ENCODE data around the gene OR6A2. TPM values are rescaled to one million over a fixed set of nuclear protein-coding genes. Genes with fewer than 3 reads are reported as not detected.

OR6A2 gene
- total RNA-seq, 2 donors from 2014 or later = not detected

DNA sequence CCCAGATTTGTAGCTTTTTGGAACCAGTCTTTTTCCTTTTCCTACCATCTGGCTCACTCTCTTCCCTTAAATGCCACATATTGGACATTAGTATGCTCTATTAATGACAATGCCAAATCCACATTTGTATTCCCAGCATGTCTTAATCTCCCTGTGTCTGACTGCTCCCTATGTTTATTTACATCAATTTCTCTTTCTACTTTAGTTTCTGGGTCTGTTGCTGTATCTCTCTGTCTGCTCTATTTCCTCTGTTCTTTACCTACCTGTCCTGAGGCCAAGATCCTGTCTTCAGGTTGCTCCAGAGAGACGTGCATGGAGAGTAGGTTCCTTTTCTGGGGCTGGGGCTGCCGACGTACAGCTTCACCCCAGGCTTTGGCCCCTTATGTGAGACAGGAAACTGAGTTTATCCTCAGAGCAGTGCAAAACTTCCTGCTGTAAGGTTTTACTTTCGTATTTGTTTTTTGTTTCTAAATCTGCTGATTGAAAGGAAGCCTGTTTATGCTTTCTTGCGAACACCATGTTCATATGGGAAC lies 53.3 kb downstream of the OR6A2 start:
- no peaks in the 10 kb centered on the region for H3K9me3 ChIP-seq (ENCODE audit: control insufficient read depth, low read length, poor library complexity, severe bottlenecking)
- Mint-ChIP-seq H3K27me3 (no peaks in the 10 kb centered on the region), H3K36me3 (ENCODE audit: low read depth) (peaks cover 8% of the 10 kb centered on the region), H3K27ac (no peak overlapping the region), H3K4me1 (peaks cover 36% of the 10 kb centered on the region), H3K4me3 (no peak overlapping the region)
- ATAC-seq (peak; percentile 85), DNase-seq (peak in 2 of 3 donors; percentile 18 to 21)

DNA sequence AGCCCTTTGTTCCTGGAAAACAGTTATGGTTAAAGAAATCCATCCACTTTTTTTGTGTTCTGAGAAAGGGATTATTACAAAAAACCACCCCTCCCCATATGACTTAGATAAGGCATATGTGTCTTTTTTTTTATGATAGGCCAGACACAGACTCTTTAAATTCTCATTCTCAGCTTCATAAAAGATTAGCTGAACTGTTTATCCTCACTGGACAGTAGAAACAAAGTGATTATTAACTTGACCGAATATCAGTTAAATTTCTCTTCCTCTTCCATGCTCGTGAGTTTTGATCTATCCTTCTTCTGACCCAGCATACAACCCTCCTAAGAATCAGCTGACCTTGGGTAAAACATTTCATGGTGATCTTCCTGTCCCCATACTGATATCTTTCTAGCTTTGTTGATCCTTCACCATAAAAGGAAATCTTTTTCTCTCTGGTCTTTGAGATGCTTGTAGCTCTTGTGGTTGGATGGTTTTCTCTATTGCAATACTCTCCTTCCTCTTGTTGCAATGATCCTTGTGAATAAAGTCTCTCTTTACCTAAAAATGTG lies 53.9 kb downstream of the OR6A2 start:
- H3K27me3 Mint-ChIP-seq = no peaks in the 10 kb centered on the region
- H3K4me3 Mint-ChIP-seq = no peak overlapping the region
- H3K27ac Mint-ChIP-seq = no peak overlapping the region
- H3K4me1 Mint-ChIP-seq = peaks cover 40% of the 10 kb centered on the region
- H3K36me3 Mint-ChIP-seq (ENCODE audit: low read depth) = peaks cover 10% of the 10 kb centered on the region
- no peak for DNase-seq
- H3K9me3 ChIP-seq (ENCODE audit: control insufficient read depth, low read length, poor library complexity, severe bottlenecking) = no peaks in the 10 kb centered on the region
- ATAC-seq = peak; percentile 60

DNA sequence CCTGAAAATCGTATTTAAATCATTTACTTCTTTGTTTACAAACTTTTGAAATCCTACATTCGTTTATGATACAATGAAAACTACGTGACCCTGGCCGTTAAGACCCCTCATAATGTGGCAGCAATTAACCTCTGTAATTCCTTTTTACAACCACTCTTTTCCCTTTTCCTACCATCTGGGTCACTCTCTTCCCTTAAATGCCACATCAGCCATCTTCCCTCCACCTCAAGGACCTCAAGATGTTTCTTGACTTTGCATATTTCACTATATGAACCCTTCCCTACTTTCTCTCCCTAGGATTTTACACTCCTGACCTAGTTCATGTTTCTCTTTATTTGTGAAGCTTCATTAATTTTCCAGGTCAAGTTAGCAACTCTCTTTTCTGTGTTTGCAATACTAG lies 54.5 kb downstream of the OR6A2 start:
- Mint-ChIP-seq H3K27ac (no peak overlapping the region), H3K4me1 (peaks cover 40% of the 10 kb centered on the region), H3K27me3 (no peaks in the 10 kb centered on the region), H3K36me3 (ENCODE audit: low read depth) (peaks cover 10% of the 10 kb centered on the region), H3K4me3 (no peak overlapping the region)
- no peaks in the 10 kb centered on the region for H3K9me3 ChIP-seq (ENCODE audit: control insufficient read depth, low read length, poor library complexity, severe bottlenecking)
- ATAC-seq (no peak), DNase-seq (no peak)

DNA sequence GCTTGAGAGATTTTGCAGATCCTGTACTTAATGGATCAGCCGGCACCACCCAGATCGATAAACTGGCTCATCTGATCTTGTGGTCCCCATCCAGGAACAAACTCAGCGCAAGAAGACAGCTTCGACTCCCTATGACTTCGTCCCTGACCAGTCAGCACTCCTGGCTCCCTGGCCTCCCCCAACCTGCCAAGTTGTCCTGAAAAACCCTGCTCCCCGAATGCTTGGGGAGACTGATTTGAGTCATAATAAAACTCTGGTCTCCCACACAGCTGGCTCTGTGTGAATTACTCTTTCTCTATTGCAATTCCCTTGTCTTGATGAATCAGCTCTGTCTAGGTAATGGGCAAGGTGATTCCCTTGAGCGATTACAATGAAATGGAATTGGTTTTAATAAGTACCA lies 57.2 kb downstream of the OR6A2 start:
- Mint-ChIP-seq H3K27ac (no peak overlapping the region), H3K4me3 (no peak overlapping the region), H3K27me3 (no peaks in the 10 kb centered on the region), H3K4me1 (peaks cover 53% of the 10 kb centered on the region), H3K36me3 (ENCODE audit: low read depth) (peaks cover 12% of the 10 kb centered on the region)
- no peaks in the 10 kb centered on the region for H3K9me3 ChIP-seq (ENCODE audit: control insufficient read depth, low read length, poor library complexity, severe bottlenecking)
- DNase-seq (no peak), ATAC-seq (no peak)

Other genes starting within 250 kb of the OR6A2 start
- gene RRP8, start 196.1 kb downstream of the OR6A2 start, total RNA-seq = 10 to 100 TPM; 18.5 to 26.7 TPM
- 10 to 100 TPM; 70.2 to 70.6 TPM for gene ILK, start 195.9 kb downstream of the OR6A2 start, total RNA-seq
- 100 to 1,000 TPM; 124 to 132 TPM for gene TAF10, start 187.5 kb downstream of the OR6A2 start, total RNA-seq
- 10 to 100 TPM; 77.1 to 84.6 TPM for gene TPP1, start 180.3 kb downstream of the OR6A2 start, total RNA-seq
- 1 to 10 TPM; 1.8 to 8.0 TPM for gene DCHS1, start 143.9 kb downstream of the OR6A2 start, total RNA-seq
- gene MRPL17, start 116.3 kb downstream of the OR6A2 start, total RNA-seq = 10 to 100 TPM; 10.9 TPM
- not detected for gene OR2AG2, start 27.7 kb downstream of the OR6A2 start, total RNA-seq
- not detected for gene OR2AG1, start 16.7 kb downstream of the OR6A2 start, total RNA-seq
- gene OR10A5, start 46.0 kb upstream of the OR6A2 start, total RNA-seq = not detected
- not detected for gene OR10A2, start 63.4 kb upstream of the OR6A2 start, total RNA-seq
- gene OR10A4, start 76.9 kb upstream of the OR6A2 start, total RNA-seq = not detected
- not detected for gene OR2D2, start 92.8 kb upstream of the OR6A2 start, total RNA-seq
- gene OR2D3, start 121.3 kb upstream of the OR6A2 start, total RNA-seq = not detected
- not detected for gene ZNF215, start 126.7 kb upstream of the OR6A2 start, total RNA-seq
- gene ZNF214, start 220.7 kb upstream of the OR6A2 start, total RNA-seq = not detected
- gene NLRP14, start 220.8 kb upstream of the OR6A2 start, total RNA-seq = not detected

All from T-helper 17 cell (primary cell).